Esophagus squamous epithelium (tissue), 4 donors: ENCODE results near the gene BTG2.

Source experiments
- CTCF ChIP-seq, 6 experiments: fragments of 450-650 bp in 4 of 6; fragments of 200-600 bp in 2 of 6; sonication (generic) in 2 of 6; IDR thresholded peaks; one replicate each; pipeline ENCODE4 v1.5.1; 2016 to 2019; ENCODE audit warnings: antibody characterized with exemption in 6 of 6, mild to moderate bottlenecking in 4 of 6, moderate library complexity in 4 of 6
- POLR2A ChIP-seq, 4 donors: fragments of 450-650 bp; IDR thresholded peaks; one replicate each; pipeline ENCODE4 v1.6.1; 2017; ENCODE audit warnings: antibody characterized with exemption in 4 of 4, mild to moderate bottlenecking in 4 of 4, moderate library complexity in 3 of 4

GRCh38 chr1:203325418-203326091, 20.2 kb downstream of the BTG2 start:
- TF ChIP-seq CTCF (IDR thresholded peaks at IDR 0.05), result no peak
- no peak for TF ChIP-seq POLR2A (IDR thresholded peaks at IDR 0.05)
